ENCODE measurements around the gene CBY1. TPM values are rescaled to one million over a fixed set of nuclear protein-coding genes. Genes with fewer than 3 reads are reported as not detected.

Gene CBY1
- total and polyA plus RNA-seq, 4 donors = 6.3 to 14.9 (median 8.9) TPM

DNA sequence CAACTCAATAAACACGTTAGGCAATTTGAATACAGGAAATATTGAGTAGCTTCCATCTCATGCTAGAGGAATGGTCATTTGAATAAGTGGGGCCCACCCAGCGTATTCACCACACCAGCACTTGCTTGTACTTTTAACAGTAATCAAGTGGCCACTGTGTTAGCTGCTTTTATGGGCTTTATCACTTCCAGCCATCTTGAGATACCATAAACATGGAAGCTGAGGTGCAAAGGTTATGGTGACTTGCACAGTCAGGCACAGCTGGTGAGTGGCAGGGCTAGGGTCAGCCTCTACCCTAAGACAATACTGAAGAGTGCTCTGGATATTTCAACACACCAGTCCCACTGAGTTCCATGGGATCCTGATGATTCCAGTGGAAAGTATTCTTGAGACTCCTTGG, 37.6 kb downstream of the CBY1 start:
- Histone ChIP-seq H3K27ac (ENCODE audit: low read depth in 1 of 2, low read length in 2 of 2) (no peak overlapping the region), H3K36me3 (ENCODE audit: control insufficient read depth in 4 of 4, insufficient read depth in 3 of 4, low read depth in 1 of 4, low read length in 3 of 4) (peaks cover 0 to 3% (median under 1%) of the 10 kb centered on the region in 4 donors)
- DNase-seq (ENCODE audit: low spot score) = no peak

DNA sequence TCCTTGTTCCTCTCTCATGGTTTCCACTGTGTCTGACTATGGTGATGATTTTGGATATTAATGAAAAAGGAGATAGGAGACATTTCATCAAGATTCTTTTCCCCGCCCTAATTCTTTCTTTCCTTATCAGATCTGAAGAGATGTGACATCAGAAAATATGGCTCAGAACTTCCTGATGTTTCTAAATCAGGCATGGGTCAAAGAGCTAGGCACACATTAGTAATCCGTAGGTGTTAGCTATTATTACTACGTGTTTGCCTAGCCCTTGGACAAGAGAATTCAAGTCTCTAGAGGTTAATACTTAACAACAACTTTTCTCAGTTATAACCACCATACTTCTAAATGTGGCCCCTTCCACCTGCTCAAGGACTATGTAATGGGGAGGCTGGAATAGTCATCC, 38.5 kb downstream of the CBY1 start:
- Histone ChIP-seq H3K4me3 (ENCODE audit: low read depth in 1 of 3, low read length in 3 of 3) (no peak overlapping the region), H3K4me1 (ENCODE audit: control insufficient read depth in 4 of 4, insufficient read depth in 4 of 4, low read length in 3 of 4) (peaks cover 8 to 32% (median 27%) of the 10 kb centered on the region in 4 donors), H3K9me3 (ENCODE audit: control insufficient read depth in 4 of 4, low read length in 3 of 4) (no peaks in the 10 kb centered on the region), H3K27me3 (ENCODE audit: control insufficient read depth in 4 of 4, insufficient read depth in 4 of 4, low read length in 3 of 4) (no peaks in the 10 kb centered on the region), H3K36me3 (ENCODE audit: control insufficient read depth in 4 of 4, insufficient read depth in 3 of 4, low read depth in 1 of 4, low read length in 3 of 4) (no peaks in the 10 kb centered on the region), H3K9ac (ENCODE audit: low read depth in 1 of 2, low read length in 2 of 2) (no peak overlapping the region), H3K27ac (ENCODE audit: low read depth in 1 of 2, low read length in 2 of 2) (no peak overlapping the region)
- TF ChIP-seq, protein P1, sequence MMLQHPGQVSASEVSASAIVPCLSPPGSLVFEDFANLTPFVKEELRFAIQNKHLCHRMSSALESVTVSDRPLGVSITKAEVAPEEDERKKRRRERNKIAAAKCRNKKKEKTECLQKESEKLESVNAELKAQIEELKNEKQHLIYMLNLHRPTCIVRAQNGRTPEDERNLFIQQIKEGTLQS (IDR thresholded peaks at IDR 0.05) = no peak
- TF ChIP-seq, protein P2, sequence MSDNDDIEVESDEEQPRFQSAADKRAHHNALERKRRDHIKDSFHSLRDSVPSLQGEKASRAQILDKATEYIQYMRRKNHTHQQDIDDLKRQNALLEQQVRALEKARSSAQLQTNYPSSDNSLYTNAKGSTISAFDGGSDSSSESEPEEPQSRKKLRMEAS (IDR thresholded peaks at IDR 0.05) = no peak
- TF ChIP-seq HNF4G (IDR thresholded peaks at IDR 0.05) = no peak
- no peak for TF ChIP-seq YY1 (IDR thresholded peaks at IDR 0.05)
- TF ChIP-seq REST (IDR thresholded peaks at IDR 0.05) = no peak
- TF ChIP-seq FOXA2 (IDR thresholded peaks at IDR 0.05) = no peak
- TF ChIP-seq RAD21 (IDR thresholded peaks at IDR 0.05) = no peak
- TF ChIP-seq RXRA (IDR thresholded peaks at IDR 0.05) = no peak
- no peak for TF ChIP-seq HNF4A (conservative IDR thresholded peaks at IDR 0.05)
- no peak for TF ChIP-seq SP1 (IDR thresholded peaks at IDR 0.05)
- no peak for DNase-seq (ENCODE audit: low spot score)
- 81% methylated on average over 3 of the region's 3 CpGs for WGBS

More for the DNA sequence above, 37.6 kb downstream of the CBY1 start:
- TF ChIP-seq, protein P2 (IDR thresholded peaks at IDR 0.05) = no peak
- TF ChIP-seq JUND (IDR thresholded peaks at IDR 0.05) (no peak), TAF1 (conservative IDR thresholded peaks at IDR 0.05) (no peak), NR2F2 (IDR thresholded peaks at IDR 0.05) (no peak), ZBTB33 (IDR thresholded peaks at IDR 0.05) (no peak), EGR1 (IDR thresholded peaks at IDR 0.05; ENCODE audit: low read depth in 2 of 2) (no peak), FOXA2 (IDR thresholded peaks at IDR 0.05) (no peak)
- TF ChIP-seq, protein P3, sequence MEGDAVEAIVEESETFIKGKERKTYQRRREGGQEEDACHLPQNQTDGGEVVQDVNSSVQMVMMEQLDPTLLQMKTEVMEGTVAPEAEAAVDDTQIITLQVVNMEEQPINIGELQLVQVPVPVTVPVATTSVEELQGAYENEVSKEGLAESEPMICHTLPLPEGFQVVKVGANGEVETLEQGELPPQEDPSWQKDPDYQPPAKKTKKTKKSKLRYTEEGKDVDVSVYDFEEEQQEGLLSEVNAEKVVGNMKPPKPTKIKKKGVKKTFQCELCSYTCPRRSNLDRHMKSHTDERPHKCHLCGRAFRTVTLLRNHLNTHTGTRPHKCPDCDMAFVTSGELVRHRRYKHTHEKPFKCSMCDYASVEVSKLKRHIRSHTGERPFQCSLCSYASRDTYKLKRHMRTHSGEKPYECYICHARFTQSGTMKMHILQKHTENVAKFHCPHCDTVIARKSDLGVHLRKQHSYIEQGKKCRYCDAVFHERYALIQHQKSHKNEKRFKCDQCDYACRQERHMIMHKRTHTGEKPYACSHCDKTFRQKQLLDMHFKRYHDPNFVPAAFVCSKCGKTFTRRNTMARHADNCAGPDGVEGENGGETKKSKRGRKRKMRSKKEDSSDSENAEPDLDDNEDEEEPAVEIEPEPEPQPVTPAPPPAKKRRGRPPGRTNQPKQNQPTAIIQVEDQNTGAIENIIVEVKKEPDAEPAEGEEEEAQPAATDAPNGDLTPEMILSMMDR (IDR thresholded peaks at IDR 0.05; ENCODE audit: low read depth, low read length, missing input control) = no peak
- whole genome bisulfite sequencing = 83% methylated on average over 2 of the region's 2 CpGs
- Histone ChIP-seq H3K9ac (ENCODE audit: low read depth in 1 of 2, low read length in 2 of 2) (no peak overlapping the region), H3K27me3 (ENCODE audit: control insufficient read depth in 4 of 4, insufficient read depth in 4 of 4, low read length in 3 of 4) (no peaks in the 10 kb centered on the region), H3K4me1 (ENCODE audit: control insufficient read depth in 4 of 4, insufficient read depth in 4 of 4, low read length in 3 of 4) (peaks cover 8 to 23% (median 18%) of the 10 kb centered on the region in 4 donors), H3K4me3 (ENCODE audit: low read depth in 1 of 3, low read length in 3 of 3) (no peak overlapping the region), H3K9me3 (ENCODE audit: control insufficient read depth in 4 of 4, low read length in 3 of 4) (no peaks in the 10 kb centered on the region)
